ENCODE data around the gene PPFIBP1.

Gene PPFIBP1

DNA sequence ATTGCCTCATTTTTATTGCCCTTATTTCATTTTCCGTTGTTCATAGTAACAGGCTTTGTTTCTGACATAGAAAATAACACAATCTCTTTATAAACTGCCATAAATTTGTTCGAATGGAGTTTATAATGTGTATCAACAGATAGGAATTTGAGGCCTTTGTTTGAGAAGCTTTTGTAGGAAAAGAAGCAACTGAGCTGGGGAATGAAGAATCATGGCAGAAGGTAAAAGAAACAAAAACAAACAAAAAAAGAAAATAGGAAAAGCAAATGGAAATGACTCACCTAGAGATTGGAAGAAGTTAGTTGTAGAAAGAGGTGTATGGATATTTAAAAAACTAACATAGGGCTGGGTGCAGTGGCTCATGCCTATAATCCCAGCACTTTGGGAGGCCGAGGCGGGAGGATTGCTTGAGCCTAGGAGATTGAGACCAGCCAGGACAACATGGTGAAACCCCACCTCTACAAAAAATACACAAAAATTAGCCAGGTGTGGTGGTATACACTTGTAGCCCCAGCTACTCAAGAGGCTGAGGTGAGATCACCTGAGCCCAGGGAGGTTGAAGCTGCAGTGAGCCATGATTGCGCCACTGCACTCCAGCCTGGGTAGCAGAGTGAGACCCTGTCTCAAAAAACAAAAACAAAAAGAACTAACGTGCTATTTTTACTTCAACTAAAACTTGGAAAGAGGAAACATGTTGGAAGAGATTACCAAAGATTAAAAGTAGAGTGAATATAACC, 171.7 kb downstream of the PPFIBP1 start:
- no peak for TF ChIP-seq CTCF (IDR thresholded peaks at IDR 0.05)

GRCh38 chr12:27696293-27696652, 172.3 kb downstream of the PPFIBP1 start, which contains the start of gene REP15:
TSS of gene REP15 (plus strand) at chr12:27696447. CDS start at chr12:27696563, 116 bp downstream.
- no peak for DNase-seq (ENCODE audit: low spot score)
- no peak for TF ChIP-seq CTCF (IDR thresholded peaks at IDR 0.05)
- H3K4me3 ChIP-seq = no peak within 1 kb of the TSS
- no peak within 1 kb of the TSS for H3K27ac ChIP-seq

More for the DNA sequence above, 171.7 kb downstream of the PPFIBP1 start:
- no peak for DNase-seq (ENCODE audit: low spot score)
- no peak overlapping the region for H3K4me3 ChIP-seq
- H3K27ac ChIP-seq = no peak overlapping the region

GRCh38 chr12:27696864-27697564, 173.0 kb downstream of the PPFIBP1 start:
- Histone ChIP-seq H3K27ac (no peak overlapping the region), H3K4me3 (no peak overlapping the region)
- no peak for TF ChIP-seq CTCF (IDR thresholded peaks at IDR 0.05)
- no peak for DNase-seq (ENCODE audit: low spot score)

GRCh38 chr12:27703720-27704452, 179.9 kb downstream of the PPFIBP1 start:
- Histone ChIP-seq H3K27ac (no peak overlapping the region), H3K4me3 (no peak overlapping the region)
- TF ChIP-seq CTCF (IDR thresholded peaks at IDR 0.05) = peak; percentile 53
- DNase-seq (ENCODE audit: low spot score) = no peak

- no peak overlapping the region for H3K4me3 ChIP-seq
- DNase-seq (ENCODE audit: low spot score) = no peak
- no peak overlapping the region for H3K27ac ChIP-seq
- no peak for TF ChIP-seq CTCF (IDR thresholded peaks at IDR 0.05)
These were observed 181.3 kb downstream of the PPFIBP1 start for GRCh38 chr12:27705263-27705662.

DNA sequence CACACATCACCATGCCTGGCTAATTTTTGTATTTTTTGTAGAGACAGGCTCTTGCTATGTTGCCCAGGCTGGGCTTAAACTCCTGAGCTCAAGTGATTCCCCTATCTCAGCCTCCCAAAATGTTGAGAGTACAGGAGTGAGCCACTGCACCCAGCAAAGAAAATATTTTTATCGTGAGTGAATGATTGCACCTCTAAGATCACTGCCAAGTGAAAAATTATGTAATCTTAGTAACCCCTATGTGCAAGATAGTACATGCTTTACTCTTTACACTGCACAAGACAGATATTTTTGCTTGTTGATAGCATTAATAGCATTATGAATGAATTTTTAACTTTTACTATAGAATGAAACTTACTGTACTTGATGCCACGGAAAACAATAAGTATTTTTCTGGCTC, 183.2 kb downstream of the PPFIBP1 start:
- Histone ChIP-seq H3K4me3 (no peak overlapping the region), H3K27ac (no peak overlapping the region)
- no peak for TF ChIP-seq CTCF (IDR thresholded peaks at IDR 0.05)
- DNase-seq (ENCODE audit: low spot score) = no peak

Data from coronary artery (tissue), 2 donors.